ENCODE measurements around the gene MTFP1.

Gene MTFP1

DNA sequence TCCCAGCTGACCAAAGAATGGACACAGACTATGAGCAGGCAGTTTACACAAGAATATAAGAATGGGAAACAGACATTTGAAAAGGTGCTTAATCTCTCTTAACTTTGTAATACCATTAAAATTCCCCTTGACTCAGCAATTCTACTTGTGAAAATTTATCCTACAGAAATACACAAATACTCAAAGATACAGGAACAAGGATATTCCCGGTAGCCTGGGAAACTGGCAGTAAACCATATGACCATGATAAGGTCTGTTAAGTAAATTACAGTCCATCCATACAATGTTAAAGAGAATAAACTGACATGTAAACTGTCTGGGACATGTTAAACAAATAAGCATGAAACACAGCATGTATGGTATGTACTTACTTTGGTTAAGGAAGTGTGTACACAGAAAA is 8.7 kb upstream of the MTFP1 start:
- TF ChIP-seq L3MBTL2 (conservative IDR thresholded peaks at IDR 0.05) (no peak), TARDBP (IDR thresholded peaks at IDR 0.05) (no peak), ARNT (IDR thresholded peaks at IDR 0.05) (no peak), HDGF (IDR thresholded peaks at IDR 0.05; ENCODE audit: borderline replicate concordance) (no peak)
- ChIA-PET POLR2A (interaction anchor here (0.6 to 1.4 kb wide), 2 partner anchors 23 to 28 kb away, joined by 3 read pairs; no protein-coding TSS in a partner anchor), CTCF (interaction anchor here (0.8 kb wide), 1 partner anchor 21 kb away, joined by 3 read pairs; no protein-coding TSS in a partner anchor)
- no peak for DNase-seq (ENCODE audit: extremely low spot score)

DNA sequence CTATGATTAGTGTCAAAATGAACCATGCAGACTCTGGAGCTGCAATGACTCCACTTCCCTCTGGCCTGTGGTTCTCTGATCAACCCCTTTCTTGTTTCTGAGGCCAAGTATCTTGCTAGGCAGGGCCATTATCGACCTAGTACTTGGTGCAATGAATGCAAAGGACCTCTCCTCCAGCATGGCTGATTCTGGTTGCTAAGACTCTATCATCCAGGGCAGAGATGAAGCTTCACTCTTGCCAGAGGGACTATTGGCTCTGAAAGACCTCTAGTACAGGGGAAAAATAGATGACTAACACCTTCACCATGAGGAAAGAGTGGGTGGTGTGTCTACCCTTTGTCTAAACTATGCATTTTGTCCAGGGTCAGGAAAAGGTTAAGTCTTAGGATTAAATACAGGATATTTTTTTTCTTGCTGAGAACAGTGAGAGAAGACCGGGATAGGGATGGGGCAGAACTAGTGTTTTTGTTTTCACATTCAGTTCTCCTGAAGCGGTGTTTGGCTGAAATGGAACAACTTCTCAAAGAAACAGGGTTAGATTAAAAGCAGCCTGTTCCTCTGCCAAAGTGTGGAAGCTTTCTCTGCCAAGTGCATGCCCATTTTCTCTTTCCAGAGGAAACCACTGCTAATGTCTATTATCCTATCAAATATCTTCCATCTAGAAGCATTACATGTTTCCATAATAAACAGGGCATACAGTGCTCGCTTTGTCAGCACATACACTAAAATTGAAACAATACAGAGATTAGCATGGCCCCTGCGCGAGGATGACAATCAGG is 5.0 kb upstream of the MTFP1 start:
- ChIA-PET CTCF (no interaction called here), POLR2A (no interaction called here)
- TF ChIP-seq FOXM1 (IDR thresholded peaks at IDR 0.05; ENCODE audit: borderline replicate concordance) (no peak), SUZ12 (IDR thresholded peaks at IDR 0.05) (no peak), L3MBTL2 (conservative IDR thresholded peaks at IDR 0.05) (no peak), BHLHE40 (IDR thresholded peaks at IDR 0.05; ENCODE audit: borderline replicate concordance) (no peak), SP1 (IDR thresholded peaks at IDR 0.05) (no peak), TARDBP (IDR thresholded peaks at IDR 0.05) (no peak), CTBP1 (IDR thresholded peaks at IDR 0.05; ENCODE audit: borderline replicate concordance) (no peak), ELF4 (IDR thresholded peaks at IDR 0.05) (no peak), LEF1 (IDR thresholded peaks at IDR 0.05; ENCODE audit: borderline replicate concordance) (no peak), HDGF (IDR thresholded peaks at IDR 0.05; ENCODE audit: borderline replicate concordance) (no peak), ZNF384 (IDR thresholded peaks at IDR 0.05) (no peak), NFRKB (IDR thresholded peaks at IDR 0.05) (no peak), FOXA1 (IDR thresholded peaks at IDR 0.05) (no peak), ARNT (IDR thresholded peaks at IDR 0.05) (no peak), FOXK2 (IDR thresholded peaks at IDR 0.05) (no peak)
- TF ChIP-seq, protein P1, sequence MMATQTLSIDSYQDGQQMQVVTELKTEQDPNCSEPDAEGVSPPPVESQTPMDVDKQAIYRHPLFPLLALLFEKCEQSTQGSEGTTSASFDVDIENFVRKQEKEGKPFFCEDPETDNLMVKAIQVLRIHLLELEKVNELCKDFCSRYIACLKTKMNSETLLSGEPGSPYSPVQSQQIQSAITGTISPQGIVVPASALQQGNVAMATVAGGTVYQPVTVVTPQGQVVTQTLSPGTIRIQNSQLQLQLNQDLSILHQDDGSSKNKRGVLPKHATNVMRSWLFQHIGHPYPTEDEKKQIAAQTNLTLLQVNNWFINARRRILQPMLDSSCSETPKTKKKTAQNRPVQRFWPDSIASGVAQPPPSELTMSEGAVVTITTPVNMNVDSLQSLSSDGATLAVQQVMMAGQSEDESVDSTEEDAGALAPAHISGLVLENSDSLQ (IDR thresholded peaks at IDR 0.05) = no peak

DNA sequence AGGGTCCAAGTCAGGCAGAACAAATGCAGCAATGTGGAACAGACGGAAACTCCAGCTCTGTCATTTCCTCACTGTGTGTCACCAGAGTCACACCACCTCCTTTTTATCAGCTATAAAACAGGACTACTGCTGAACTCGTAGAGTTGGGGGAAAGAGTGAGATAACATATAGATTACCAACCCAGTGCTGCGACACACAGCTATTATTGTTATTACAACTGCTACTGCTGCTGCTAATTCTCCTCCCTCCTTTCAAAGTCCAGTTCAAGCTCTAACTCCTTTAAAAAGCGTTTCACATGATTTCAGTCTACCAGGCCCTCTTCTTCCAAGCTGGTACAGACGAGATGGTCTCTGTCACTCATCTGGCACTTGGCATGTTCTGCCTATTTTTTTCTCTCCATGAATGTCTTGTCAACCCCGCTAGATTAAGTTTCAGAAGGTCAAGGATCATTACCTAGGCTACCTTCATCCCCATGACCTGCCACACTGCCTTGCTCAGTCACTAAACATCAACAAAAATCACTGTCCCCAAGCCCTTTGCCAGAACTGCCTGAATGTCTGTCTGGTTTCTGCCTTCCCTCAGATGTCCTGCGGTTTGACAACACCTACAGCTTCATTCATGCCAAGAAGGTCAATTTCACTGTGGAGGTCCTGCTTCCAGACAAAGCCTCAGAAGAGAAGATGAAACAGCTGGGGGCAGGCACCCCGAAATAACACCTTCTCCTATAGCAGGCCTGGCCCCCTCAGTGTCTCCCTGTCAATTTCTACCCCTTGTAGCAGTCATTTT is 3.7 kb upstream of the MTFP1 start:
- no peak for DNase-seq (ENCODE audit: extremely low spot score)
- ChIA-PET CTCF (no interaction called here), POLR2A (interaction anchor here (0.6 to 5.9 kb wide), 11 partner anchors 9 to 170 kb away, joined by 3 to 85 read pairs (median 4); partner anchors contain the start of genes CCDC157, PES1, RNF215 and SEC14L2)
- TF ChIP-seq L3MBTL2 (conservative IDR thresholded peaks at IDR 0.05) (no peak), TARDBP (IDR thresholded peaks at IDR 0.05) (no peak), FOXA1 (IDR thresholded peaks at IDR 0.05) (no peak), CTBP1 (IDR thresholded peaks at IDR 0.05; ENCODE audit: borderline replicate concordance) (no peak), LEF1 (IDR thresholded peaks at IDR 0.05; ENCODE audit: borderline replicate concordance) (no peak), ZNF384 (IDR thresholded peaks at IDR 0.05) (no peak)
- TF ChIP-seq, protein P1 (IDR thresholded peaks at IDR 0.05) = peak; percentile 61

More for the DNA sequence above, 5.0 kb upstream of the MTFP1 start:
- no peak for DNase-seq (ENCODE audit: extremely low spot score)

DNA sequence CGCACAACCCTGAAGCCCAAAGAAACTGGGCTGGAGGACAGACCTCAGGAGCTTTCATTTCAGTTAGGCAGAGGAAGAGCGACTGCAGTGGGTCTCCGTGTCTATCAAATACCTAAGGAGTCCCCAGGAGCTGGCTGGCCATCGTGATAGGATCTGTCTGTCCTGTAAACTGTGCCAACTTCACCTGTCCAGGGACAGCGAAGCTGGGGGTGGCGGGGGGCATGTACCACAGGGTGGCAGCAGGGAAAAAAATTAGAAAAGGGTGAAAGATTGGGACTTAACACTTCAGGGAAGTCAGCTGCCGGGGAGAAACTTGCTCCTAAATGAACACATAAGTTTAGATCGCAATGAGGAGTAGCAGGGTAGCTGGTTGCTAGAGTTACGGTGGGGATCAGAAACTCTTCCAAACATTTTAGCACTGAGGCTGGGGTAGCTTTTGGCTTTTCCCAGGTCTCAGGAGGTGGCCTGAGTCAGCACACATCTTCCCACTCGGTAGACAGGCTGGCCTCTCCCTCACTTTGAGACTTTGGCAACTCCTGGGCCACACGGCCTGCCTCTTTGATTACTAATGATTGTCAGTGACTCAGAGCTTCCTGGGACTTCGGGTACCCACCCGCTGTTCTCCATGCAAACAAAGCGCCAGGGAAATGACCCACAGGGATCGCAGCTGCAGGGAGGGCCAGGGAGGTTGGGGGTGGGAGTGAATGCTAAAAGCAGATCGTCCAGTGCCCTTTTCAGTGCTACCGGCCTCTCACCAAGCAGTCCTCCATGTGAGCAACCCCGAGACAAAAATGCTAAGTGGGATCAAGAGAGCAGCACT is 2.9 kb upstream of the MTFP1 start:
- CTCF ChIA-PET = interaction anchor here (0.6 to 1.3 kb wide), 3 partner anchors 14 to 20 kb away, joined by 3 to 4 read pairs (median 3); no protein-coding TSS in a partner anchor

DNA sequence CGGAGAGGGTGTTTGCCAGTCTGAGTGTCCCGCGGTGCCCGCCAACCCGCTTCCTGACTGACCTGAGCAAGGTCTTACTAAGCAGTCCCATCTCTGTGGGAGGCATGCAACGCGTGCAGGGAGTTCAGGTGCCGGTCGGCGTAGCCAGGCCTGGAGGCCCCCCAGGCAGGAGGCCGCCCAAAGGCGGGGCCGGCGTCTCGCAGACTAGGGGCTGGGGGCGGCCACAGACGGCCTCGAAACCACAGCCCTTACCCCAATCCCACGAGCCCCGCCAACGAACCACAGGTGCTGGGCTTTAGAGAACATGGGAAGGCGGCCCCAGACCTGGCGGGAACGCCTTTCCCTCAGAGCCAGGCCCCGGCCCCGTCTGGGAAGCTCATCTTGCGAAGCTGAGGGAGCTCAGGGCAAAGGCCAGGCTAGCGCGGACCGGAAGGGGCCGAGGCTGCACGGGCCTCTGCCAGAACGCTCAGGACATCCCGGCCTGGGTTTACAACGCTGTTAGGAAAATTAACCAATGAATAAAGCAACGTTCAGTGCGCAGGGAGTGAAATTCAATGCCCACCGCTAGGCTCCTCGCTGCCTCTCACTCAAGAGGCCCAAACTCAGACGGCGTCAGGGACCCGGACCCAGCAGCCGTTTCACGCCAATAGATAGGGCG is 2.1 kb upstream of the MTFP1 start:
- no peak for DNase-seq (ENCODE audit: extremely low spot score)
- ChIA-PET POLR2A (interaction anchor here (0.6 to 5.9 kb wide), 23 partner anchors 9 to 227 kb away, joined by 3 to 85 read pairs (median 4); partner anchors contain the start of genes CCDC157, RNF215, SEC14L2 and SF3A1), CTCF (interaction anchor here (0.6 to 1.7 kb wide), 10 partner anchors 9 to 136 kb away, joined by 3 to 7 read pairs (median 4); partner anchors contain the start of genes CCDC157, SEC14L2 and SF3A1)
- TF ChIP-seq SUZ12 (IDR thresholded peaks at IDR 0.05) (no peak), L3MBTL2 (conservative IDR thresholded peaks at IDR 0.05) (peak; percentile 83), FOXM1 (IDR thresholded peaks at IDR 0.05; ENCODE audit: borderline replicate concordance) (no peak), ELF4 (IDR thresholded peaks at IDR 0.05) (peak; percentile 36; the same call in 1 of the 2 replicates)

More for the DNA sequence above, 2.9 kb upstream of the MTFP1 start:
- DNase-seq (ENCODE audit: extremely low spot score) = no peak
- TF ChIP-seq FOXA1 (IDR thresholded peaks at IDR 0.05) (no peak), BHLHE40 (IDR thresholded peaks at IDR 0.05; ENCODE audit: borderline replicate concordance) (no peak), HDGF (IDR thresholded peaks at IDR 0.05; ENCODE audit: borderline replicate concordance) (no peak), NFRKB (IDR thresholded peaks at IDR 0.05) (no peak), L3MBTL2 (conservative IDR thresholded peaks at IDR 0.05) (no peak), LEF1 (IDR thresholded peaks at IDR 0.05; ENCODE audit: borderline replicate concordance) (no peak), SP1 (IDR thresholded peaks at IDR 0.05) (no peak)
- POLR2A ChIA-PET = interaction anchor here (0.6 to 5.9 kb wide), 18 partner anchors 8 to 169 kb away, joined by 3 to 85 read pairs (median 6); partner anchors contain the start of genes CCDC157, PES1, RNF215 and SEC14L2

All from HEK293T (cell line).